Ovary (tissue), 9 donors: ENCODE measurements around the gene HNF1B. TPM values are rescaled to one million over a fixed set of nuclear protein-coding genes. Genes with fewer than 3 reads are reported as not detected.

Experiments used
- DNase-seq, 5 donors: peaks; one replicate each; pipeline ENCODE4 v3.0.0-alpha.2; 2019 to 2020
- H3K27ac ChIP-seq, 2 donors: fragments of 200-600 bp; one replicate each; pipeline versions ENCODE4 v1.5.1 to v1.8.0; 2019 to 2022
- H3K27me3 ChIP-seq: fragments of 200-600 bp; one replicate; pipeline ENCODE4 v1.8.0; 2022
- H3K36me3 ChIP-seq: fragments of 200-600 bp; sonication (generic); one replicate; pipeline ENCODE4 v1.5.1; 2019
- H3K4me1 ChIP-seq: one replicate; pipeline ENCODE4 v1.8.1; 2013; ENCODE audit warnings: mild to moderate bottlenecking, moderate library complexity; ENCODE audit not compliant: insufficient read depth
- H3K4me3 ChIP-seq: fragments of 200-600 bp; sonication (generic); one replicate; pipeline ENCODE4 v1.5.1; 2017
- H3K9me3 ChIP-seq, 2 donors: fragments of 200-600 bp in 1 of 2; sonication (generic) in 1 of 2; one replicate each; pipeline versions ENCODE4 v1.5.1 to v1.8.1; 2013 to 2019; ENCODE audit warnings: mild to moderate bottlenecking in 1 of 2, moderate library complexity in 1 of 2
- EP300 ChIP-seq: sonication (generic); formaldehyde crosslinking; IDR thresholded peaks from one replicate; pipeline ENCODE4 v1.6.1; 2017; ENCODE audit warnings: antibody characterized with exemption
- POLR2A ChIP-seq: fragments of 450-650 bp; IDR thresholded peaks from one replicate; pipeline ENCODE4 v1.6.1; 2017; ENCODE audit warnings: antibody characterized with exemption, mild to moderate bottlenecking, moderate library complexity
- WGBS, 3 donors: extraction: QIAGEN DNeasy Blood & Tissue Kit in 1 of 3; methylation state at CpG; one replicate each; pipeline versions ENCODE4 v1.1.5 to v1.1.7; 2013 to 2017; 5-methylcytosine and 5-hydroxymethylcytosine counted together
- intact Hi-C, 4 donors: fragments of 100-400 bp; cut with DNase I; formaldehyde crosslinking; loops; one replicate each; pipeline versions ENCODE4 v1.11.0 to v1.15.1; 2022 to 2023
- polyA plus RNA-seq, 2 donors: library from polyadenylated mRNA; stranded (reverse); fragments of 200-250 nt in 1 of 2; fragments of 350-450 nt in 1 of 2; fragmentation: Illumina TruSeq in 1 of 2; extraction: RNeasy Lipid Tissue Mini Kit (QIAGEN cat#74804) in 1 of 2; gene quantifications; one replicate each; pipeline ENCODE4 v1.2.3, GENCODE V29; 2013 to 2014
- total RNA-seq, 7 donors: library from RNA; depleted of rRNA in 2 of 7; stranded (reverse); fragments of >200 nt in 2 of 7; fragmentation: NEBNext Ultra II Directional in 3 of 7; extraction: Animal tissue kit (Norgen Biotek cat#: 25700) in 3 of 7; gene quantifications; one replicate each; pipeline versions ENCODE4 v1.1.0 to v1.2.4, GENCODE V29; 2016 to 2023
- TF ChIP-seq, protein P1 (sequence below), 3 donors: fragments of 450-650 bp in 2 of 3; fragments of 200-600 bp in 1 of 3; IDR thresholded peaks; one replicate each; pipeline versions ENCODE4 v1.5.1 to v1.8.0; 2016 to 2022; ENCODE audit warnings: antibody characterized with exemption in 3 of 3, mild to moderate bottlenecking in 1 of 3
- donor health status: DM: no; HTN: no; CAD: no; lungs with moderate emphysema.
- donor health status: DM: no; HTN: no; CAD: no.
- donor health status: Bipolar disorder and iron deficiency.
- donor health status: DM: yes; HTN: yes; CAD: no.
- donor health status: DM: no; HTN: no; CAD: no.
- donor health status: DM: yes; HTN: yes; CAD: no.

The HNF1B gene
- total and polyA plus RNA-seq, 9 donors: 0.05 to 9.5 (median 0.75) TPM; not detected in 3

DNA sequence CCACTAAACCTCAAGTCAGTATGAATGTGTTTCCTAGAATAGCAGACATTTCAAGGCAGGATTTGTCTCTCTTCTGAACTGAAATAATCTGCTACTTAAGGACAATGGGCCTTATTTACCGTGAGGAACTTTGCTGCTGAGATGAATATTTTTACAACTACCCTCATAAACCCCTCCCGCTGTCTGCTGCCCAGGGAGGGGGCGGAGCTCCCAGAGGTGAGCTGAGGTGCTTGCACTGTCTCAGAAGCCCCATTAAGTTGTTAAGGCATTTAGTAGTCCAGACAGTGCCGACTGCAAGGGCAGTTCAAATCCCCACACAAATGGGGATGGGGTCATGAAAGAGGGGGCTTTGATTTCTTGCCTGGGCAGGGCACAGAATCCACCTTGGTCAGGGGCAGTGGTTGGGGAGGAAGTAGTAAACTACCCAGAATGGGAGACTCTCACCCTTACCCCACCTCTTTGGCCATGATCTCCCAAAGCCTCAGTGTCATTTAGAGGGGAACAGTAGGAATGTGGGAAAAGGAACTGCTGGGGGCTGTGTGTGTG is 19.2 kb downstream of the HNF1B start:
- intact Hi-C loops: no loop called here
- no peaks in the 10 kb centered on the region for H3K27me3 ChIP-seq
- TF ChIP-seq, protein P1, sequence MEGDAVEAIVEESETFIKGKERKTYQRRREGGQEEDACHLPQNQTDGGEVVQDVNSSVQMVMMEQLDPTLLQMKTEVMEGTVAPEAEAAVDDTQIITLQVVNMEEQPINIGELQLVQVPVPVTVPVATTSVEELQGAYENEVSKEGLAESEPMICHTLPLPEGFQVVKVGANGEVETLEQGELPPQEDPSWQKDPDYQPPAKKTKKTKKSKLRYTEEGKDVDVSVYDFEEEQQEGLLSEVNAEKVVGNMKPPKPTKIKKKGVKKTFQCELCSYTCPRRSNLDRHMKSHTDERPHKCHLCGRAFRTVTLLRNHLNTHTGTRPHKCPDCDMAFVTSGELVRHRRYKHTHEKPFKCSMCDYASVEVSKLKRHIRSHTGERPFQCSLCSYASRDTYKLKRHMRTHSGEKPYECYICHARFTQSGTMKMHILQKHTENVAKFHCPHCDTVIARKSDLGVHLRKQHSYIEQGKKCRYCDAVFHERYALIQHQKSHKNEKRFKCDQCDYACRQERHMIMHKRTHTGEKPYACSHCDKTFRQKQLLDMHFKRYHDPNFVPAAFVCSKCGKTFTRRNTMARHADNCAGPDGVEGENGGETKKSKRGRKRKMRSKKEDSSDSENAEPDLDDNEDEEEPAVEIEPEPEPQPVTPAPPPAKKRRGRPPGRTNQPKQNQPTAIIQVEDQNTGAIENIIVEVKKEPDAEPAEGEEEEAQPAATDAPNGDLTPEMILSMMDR (IDR thresholded peaks at IDR 0.05): no peak
- no peaks in the 10 kb centered on the region for H3K9me3 ChIP-seq
- H3K4me1 ChIP-seq: no peaks in the 10 kb centered on the region
- H3K27ac ChIP-seq: no peak overlapping the region
- no peak for DNase-seq
- no peak overlapping the region for H3K4me3 ChIP-seq
- WGBS, 3 donors: 44 to 49% (median 48%) methylated on average over 4 of the region's 4 CpGs
- no peaks in the 10 kb centered on the region for H3K36me3 ChIP-seq

DNA sequence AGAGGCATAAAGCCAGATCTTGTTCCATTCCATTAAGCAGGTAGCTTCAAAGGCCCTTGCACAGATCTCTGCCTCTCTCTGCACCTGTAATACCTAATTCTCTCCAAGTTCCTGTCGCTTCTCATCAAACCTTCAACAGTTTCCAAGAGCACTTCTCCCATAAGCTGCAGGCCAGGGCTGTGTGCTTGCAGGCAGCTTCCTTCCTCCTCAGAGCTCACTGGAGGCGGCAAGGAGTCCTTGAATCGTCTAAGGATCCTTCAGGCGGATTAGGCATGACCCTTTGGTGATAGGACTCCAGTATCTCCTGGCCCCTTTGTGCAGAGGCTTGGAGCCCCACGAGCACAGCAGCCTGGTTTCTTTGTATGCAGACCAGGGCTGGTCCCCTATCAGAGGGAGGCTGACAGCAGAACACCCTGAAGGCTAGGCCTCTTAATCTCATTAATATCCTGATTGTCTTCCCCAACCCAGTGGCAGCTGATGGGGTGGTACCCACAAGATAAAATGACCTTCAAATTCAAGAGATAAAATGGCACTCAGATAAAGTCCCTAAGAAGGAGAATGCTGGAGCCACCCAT is 19.8 kb downstream of the HNF1B start:
- Histone ChIP-seq H3K27ac (no peak overlapping the region), H3K36me3 (no peaks in the 10 kb centered on the region), H3K4me3 (no peak overlapping the region), H3K9me3 (no peaks in the 10 kb centered on the region), H3K4me1 (no peaks in the 10 kb centered on the region), H3K27me3 (no peaks in the 10 kb centered on the region)
- TF ChIP-seq EP300: no peak
- TF ChIP-seq, protein P1 (IDR thresholded peaks at IDR 0.05): no peak
- TF ChIP-seq POLR2A: no peak
- intact Hi-C loops: no loop called here
- WGBS, 3 donors: 59 to 74% (median 67%) methylated on average over 5 of the region's 5 CpGs
- DNase-seq: no peak

DNA sequence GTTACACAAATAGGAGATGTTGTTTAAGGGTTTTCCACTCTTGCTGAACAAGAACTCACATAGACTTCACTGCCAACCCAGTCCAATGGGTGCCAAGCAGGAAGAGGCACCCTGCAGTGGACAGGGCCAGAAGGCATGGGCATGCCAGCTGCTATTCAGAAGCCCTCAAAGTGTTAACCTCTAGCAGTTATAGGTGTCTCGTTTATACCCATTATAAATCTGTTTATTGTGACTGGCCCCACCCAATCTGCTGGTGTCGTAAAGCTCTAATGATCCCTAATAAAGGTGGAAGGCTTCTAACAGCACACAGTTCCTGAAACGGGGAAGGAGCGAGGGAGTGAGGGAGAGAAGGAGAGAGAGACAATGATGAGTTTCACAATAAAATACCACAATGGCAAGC is 23.9 kb downstream of the HNF1B start:
- no peak overlapping the region for H3K4me3 ChIP-seq
- H3K36me3 ChIP-seq: no peaks in the 10 kb centered on the region
- intact Hi-C loops: no loop called here

DNA sequence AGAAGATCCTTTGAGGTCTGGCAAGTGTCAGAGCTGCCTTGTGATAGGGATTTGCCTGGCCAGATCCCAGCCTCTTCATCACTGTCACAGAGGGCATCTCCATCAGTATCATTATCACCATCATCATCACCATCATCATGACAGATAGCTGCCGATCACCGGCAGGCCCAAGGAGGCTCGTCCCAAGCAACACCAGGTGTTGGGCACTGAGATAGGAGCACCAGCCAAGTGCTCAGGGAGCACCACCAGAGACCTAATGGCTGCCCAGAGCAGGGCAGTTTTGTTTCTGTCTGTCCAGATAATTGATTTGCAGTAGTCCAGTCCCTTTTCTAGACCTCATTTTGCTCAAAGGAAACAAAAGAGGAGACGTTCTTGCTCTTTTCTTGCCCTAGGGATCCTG is 25.0 kb downstream of the HNF1B start:
- intact Hi-C loops: no loop called here
- Histone ChIP-seq H3K4me1 (no peaks in the 10 kb centered on the region), H3K27me3 (no peaks in the 10 kb centered on the region), H3K4me3 (no peak overlapping the region), H3K27ac (no peak overlapping the region), H3K36me3 (no peaks in the 10 kb centered on the region), H3K9me3 (no peaks in the 10 kb centered on the region)
- TF ChIP-seq, protein P1 (IDR thresholded peaks at IDR 0.05): no peak
- TF ChIP-seq EP300 (no peak), POLR2A (no peak)
- WGBS, 3 donors: 57 to 73% (median 57%) methylated on average over 4 of the region's 4 CpGs
- DNase-seq: no peak

More for the DNA sequence above, 23.9 kb downstream of the HNF1B start:
- DNase-seq: no peak
- Histone ChIP-seq H3K27me3 (no peaks in the 10 kb centered on the region), H3K4me1 (no peaks in the 10 kb centered on the region), H3K27ac (no peak overlapping the region), H3K9me3 (no peaks in the 10 kb centered on the region)
- WGBS, 3 donors: 27 to 34% (median 29%) methylated on average over 4 of the region's 4 CpGs
- TF ChIP-seq EP300 (no peak), POLR2A (no peak)

DNA sequence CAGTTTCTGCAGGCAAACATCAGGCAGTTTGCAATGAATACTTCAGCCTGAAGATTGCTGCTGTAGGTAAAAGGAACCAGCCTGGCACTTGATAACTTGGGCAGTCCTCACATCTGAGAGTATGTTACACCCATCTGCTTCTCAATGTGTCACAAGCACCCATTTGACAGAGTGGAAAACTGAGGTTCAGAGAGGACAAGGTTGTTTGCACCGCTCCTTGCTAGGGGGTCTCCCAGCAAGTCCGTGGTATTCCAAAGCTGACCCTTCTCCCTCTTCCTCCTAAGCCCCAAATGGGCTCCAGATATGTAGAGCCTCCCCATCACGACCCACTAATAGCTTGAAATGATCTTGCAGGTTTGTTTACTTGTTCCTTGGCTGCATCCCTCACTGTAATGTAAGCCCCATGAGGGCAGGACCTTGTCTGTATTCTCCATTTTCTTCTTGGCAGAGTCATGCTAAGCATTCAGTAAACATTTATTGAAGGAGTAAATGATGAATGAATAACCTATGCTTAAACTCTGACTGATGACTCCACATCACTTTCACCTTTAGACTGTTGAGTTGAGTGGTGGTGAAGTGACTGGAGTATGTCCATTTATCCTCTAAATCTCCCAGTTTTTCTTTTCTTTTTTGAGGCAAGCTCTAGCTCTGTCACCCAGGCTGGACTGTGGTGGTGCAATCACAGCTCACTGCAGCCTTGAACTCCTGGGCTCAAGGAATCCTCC is 26.4 kb downstream of the HNF1B start:
- 82 to 94% (median 89%) methylated on average over 3 of the region's 3 CpGs for WGBS, 3 donors
- H3K4me1 ChIP-seq: no peaks in the 10 kb centered on the region
- no peaks in the 10 kb centered on the region for H3K36me3 ChIP-seq
- no peak for DNase-seq
- H3K4me3 ChIP-seq: no peak overlapping the region
- TF ChIP-seq EP300 (no peak), POLR2A (no peak)
- TF ChIP-seq, protein P1 (IDR thresholded peaks at IDR 0.05): no peak
- H3K9me3 ChIP-seq: no peaks in the 10 kb centered on the region
- intact Hi-C loops: no loop called here
- H3K27me3 ChIP-seq: no peaks in the 10 kb centered on the region
- no peak overlapping the region for H3K27ac ChIP-seq
